Keratinocyte (primary cell): ENCODE measurements around the gene PTPRD. TPM values are rescaled to one million over a fixed set of nuclear protein-coding genes. Genes with fewer than 3 reads are reported as not detected.

Source experiments
- DNase-seq: peaks from one replicate; pipeline ENCODE4 v3.0.0-alpha.2; 2011; ENCODE audit warnings: low read depth, missing footprints, low spot score
- FAIRE-seq: peaks from 2 replicates; lab custom pipeline; 2011; peaks lifted over from hg19 to GRCh38; lab: Jason Lieb, UNC
- H2AFZ ChIP-seq: 2 replicates; pipeline ENCODE4 v1.6.0; 2012; ENCODE audit warnings: low read length, control low read depth, inconsistent platforms; ENCODE audit not compliant: control insufficient read depth
- H3K27ac ChIP-seq: 2 replicates; pipeline ENCODE4 v1.5.1; 2011; ENCODE audit warnings: low read length; ENCODE audit not compliant: control insufficient read depth, insufficient read depth
- H3K27me3 ChIP-seq: 3 replicates; pipeline ENCODE4 v1.6.0; 2011; ENCODE audit warnings: low read length; ENCODE audit not compliant: control insufficient read depth, insufficient read depth; ENCODE audit errors: extremely low read depth
- H3K36me3 ChIP-seq, 2 experiments: 2 replicates in 1 of 2; 3 replicates in 1 of 2; pipeline ENCODE4 v1.5.1; 2011; ENCODE audit warnings: low read length in 2 of 2, mild to moderate bottlenecking in 1 of 2; ENCODE audit not compliant: control insufficient read depth in 2 of 2, insufficient read depth in 2 of 2; ENCODE audit errors: extremely low read depth in 1 of 2
- H3K4me1 ChIP-seq: 3 replicates; pipeline ENCODE4 v1.5.1; 2011; ENCODE audit warnings: low read length; ENCODE audit not compliant: control insufficient read depth, insufficient read depth; ENCODE audit errors: extremely low read depth
- H3K4me2 ChIP-seq: 3 replicates; pipeline ENCODE4 v1.6.0; 2011; ENCODE audit warnings: low read depth, low read length; ENCODE audit not compliant: control insufficient read depth, insufficient read depth; ENCODE audit errors: extremely low read depth
- H3K4me3 ChIP-seq, 3 experiments: fragments of 200-600 bp in 1 of 3; sonication (generic) in 1 of 3; 2 replicates in 2 of 3; 3 replicates in 1 of 3; pipeline ENCODE4 v1.5.1; 2011 to 2016; ENCODE audit warnings: low read length in 3 of 3, mild to moderate bottlenecking in 3 of 3, control low read depth in 2 of 3, inconsistent platforms in 1 of 3, low read depth in 1 of 3, mixed read lengths in 1 of 3, mixed run types in 1 of 3, moderate library complexity in 1 of 3; ENCODE audit not compliant: control insufficient read depth in 2 of 3, insufficient read depth in 2 of 3; ENCODE audit errors: extremely low read depth in 1 of 3
- H3K79me2 ChIP-seq: 2 replicates; pipeline ENCODE4 v1.6.0; 2012; ENCODE audit warnings: low read length; ENCODE audit not compliant: control insufficient read depth, insufficient read depth
- H3K9ac ChIP-seq: 3 replicates; pipeline ENCODE4 v1.6.0; 2011; ENCODE audit warnings: low read length; ENCODE audit not compliant: control insufficient read depth, insufficient read depth; ENCODE audit errors: extremely low read depth
- H3K9me1 ChIP-seq: 3 replicates; pipeline ENCODE4 v1.6.0; 2011; ENCODE audit warnings: low read length; ENCODE audit not compliant: control insufficient read depth, insufficient read depth; ENCODE audit errors: extremely low read depth
- H3K9me3 ChIP-seq: 2 replicates; pipeline ENCODE4 v1.5.1; 2012; ENCODE audit warnings: low read depth, low read length; ENCODE audit not compliant: control insufficient read depth
- H4K20me1 ChIP-seq: 3 replicates; pipeline ENCODE4 v1.6.0; 2011; ENCODE audit warnings: low read length; ENCODE audit not compliant: control insufficient read depth, insufficient read depth; ENCODE audit errors: extremely low read depth
- CTCF ChIP-seq, 3 experiments: IDR thresholded peaks in 1 of 3; conservative IDR thresholded peaks in 1 of 3; optimal IDR thresholded peaks in 1 of 3; 2 replicates in 2 of 3; 3 replicates in 1 of 3; pipeline versions ENCODE3 to v1.5.1; 2011; ENCODE audit warnings: low read length in 3 of 3, mild to moderate bottlenecking in 3 of 3, moderate library complexity in 2 of 3, control low read depth in 1 of 3, inconsistent platforms in 1 of 3; ENCODE audit not compliant: insufficient read depth in 2 of 3; ENCODE audit errors: extremely low read depth in 1 of 3
- EZH2 ChIP-seq: IDR thresholded peaks from one replicate; pipeline ENCODE4 v1.6.1; 2012; ENCODE audit warnings: inconsistent platforms, mild to moderate bottlenecking, low read length, moderate library complexity
- dilution Hi-C: fragments of 300-500 bp; cut with MboI; formaldehyde crosslinking; loops from one replicate; pipeline ENCODE4 v1.7.0; 2020; ENCODE audit warnings: low sequenced_read_pairs; ENCODE audit not compliant: extremely low pct_ligation_motif_present
- polyA plus RNA-seq, 5 experiments: library from polyadenylated mRNA; depleted of rRNA in 3 of 5; stranded (reverse) in 3 of 5; stranded (forward) in 1 of 5; unstranded in 1 of 5; fragments of >200 nt; gene quantifications; 1 replicate in 1 of 5; 2 replicates in 3 of 5; 3 replicates in 1 of 5; pipeline versions ENCODE4 v1.2.1 to v1.2.3, GENCODE V29; 2011 to 2012; ENCODE audit warnings: missing spikeins in 2 of 5, low read depth in 1 of 5, low replicate concordance in 1 of 5

The PTPRD gene
- polyA plus RNA-seq, 1 donor (not counting 4 experiments of a cell fraction or from before 2014, with no cell fraction given) = 0.10 TPM

GRCh38 chr9:9623506-9623905 lies 989.3 kb downstream of the PTPRD start:
- dilution Hi-C loops = no loop called here
- H3K9me1 ChIP-seq = no peaks in the 10 kb centered on the region
- H3K4me3 ChIP-seq = no peak overlapping the region
- no peaks in the 10 kb centered on the region for H4K20me1 ChIP-seq
- no peaks in the 10 kb centered on the region for H3K9me3 ChIP-seq
- no peak overlapping the region for H2AFZ ChIP-seq
- no peak overlapping the region for H3K27ac ChIP-seq
- no peak for FAIRE-seq
- no peak overlapping the region for H3K9ac ChIP-seq
- no peaks in the 10 kb centered on the region for H3K27me3 ChIP-seq
- H3K4me2 ChIP-seq = no peak overlapping the region
- TF ChIP-seq CTCF (optimal IDR thresholded peaks at IDR 0.05 in 1 of 3, IDR thresholded peaks at IDR 0.05 in 1 of 3, conservative IDR thresholded peaks at IDR 0.05 in 1 of 3; ENCODE audit: extremely low read depth in 1 of 3, insufficient read depth in 2 of 3, low read length in 3 of 3) (no peak), EZH2 (no peak)
- DNase-seq = no peak
- no peaks in the 10 kb centered on the region for H3K79me2 ChIP-seq
- no peaks in the 10 kb centered on the region for H3K36me3 ChIP-seq
- no peaks in the 10 kb centered on the region for H3K4me1 ChIP-seq

GRCh38 chr9:9621355-9621940 lies 991.4 kb downstream of the PTPRD start:
- no peak overlapping the region for H3K4me2 ChIP-seq
- dilution Hi-C loops = no loop called here
- no peak overlapping the region for H2AFZ ChIP-seq
- no peaks in the 10 kb centered on the region for H3K36me3 ChIP-seq
- TF ChIP-seq CTCF (optimal IDR thresholded peaks at IDR 0.05 in 1 of 3, IDR thresholded peaks at IDR 0.05 in 1 of 3, conservative IDR thresholded peaks at IDR 0.05 in 1 of 3; ENCODE audit: extremely low read depth in 1 of 3, insufficient read depth in 2 of 3, low read length in 3 of 3) (no peak), EZH2 (no peak)
- H3K9me1 ChIP-seq = no peaks in the 10 kb centered on the region
- no peaks in the 10 kb centered on the region for H3K79me2 ChIP-seq
- H3K9ac ChIP-seq = no peak overlapping the region
- H3K9me3 ChIP-seq = no peaks in the 10 kb centered on the region
- no peaks in the 10 kb centered on the region for H3K27me3 ChIP-seq
- DNase-seq (no peak), FAIRE-seq (no peak)
- H3K4me3 ChIP-seq = no peak overlapping the region
- no peaks in the 10 kb centered on the region for H3K4me1 ChIP-seq
- H4K20me1 ChIP-seq = no peaks in the 10 kb centered on the region
- H3K27ac ChIP-seq = no peak overlapping the region
